GM21717 (cell line): ENCODE data around the gene STYXL2.

Source experiments
- ATAC-seq: cut with Tn5 transposase; IDR thresholded peaks from one replicate; pipeline ENCODE4 v1.9.1; 2021; ENCODE audit warnings: mild to moderate bottlenecking, moderate library complexity; ENCODE audit not compliant: unreplicated experiment

The STYXL2 gene

GRCh38 chr1:167077868-167078210, 16.0 kb upstream of the STYXL2 start:
- no peak for ATAC-seq

- no peak for ATAC-seq
Measured at GRCh38 chr1:167081594-167082156, 12.2 kb upstream of the STYXL2 start.

GRCh38 chr1:167082511-167083027, 11.3 kb upstream of the STYXL2 start:
- no peak for ATAC-seq

GRCh38 chr1:167083066-167083665, 10.7 kb upstream of the STYXL2 start:
- ATAC-seq = no peak

DNA sequence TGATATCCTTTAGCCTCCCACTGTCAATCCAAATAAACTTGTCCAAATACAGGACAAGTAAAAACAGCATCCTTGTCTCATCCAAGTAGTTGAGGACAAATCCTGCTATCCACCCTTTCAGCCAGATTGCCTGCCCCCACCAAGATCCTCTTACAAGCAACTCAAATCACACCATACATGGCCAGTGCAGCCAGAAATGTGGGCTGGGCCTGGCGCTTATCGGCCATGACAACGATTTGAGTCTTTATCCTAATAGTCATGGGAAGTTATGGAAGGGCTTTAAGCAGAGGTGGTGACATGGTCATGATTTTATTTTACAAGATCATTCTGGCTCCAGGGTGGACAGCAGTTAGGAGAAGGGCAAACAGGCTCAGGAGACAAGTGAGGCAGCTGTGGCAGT, 10.0 kb upstream of the STYXL2 start:
- ATAC-seq = no peak

- no peak for ATAC-seq
Measured at GRCh38 chr1:167084757-167085156, 9.1 kb upstream of the STYXL2 start.

DNA sequence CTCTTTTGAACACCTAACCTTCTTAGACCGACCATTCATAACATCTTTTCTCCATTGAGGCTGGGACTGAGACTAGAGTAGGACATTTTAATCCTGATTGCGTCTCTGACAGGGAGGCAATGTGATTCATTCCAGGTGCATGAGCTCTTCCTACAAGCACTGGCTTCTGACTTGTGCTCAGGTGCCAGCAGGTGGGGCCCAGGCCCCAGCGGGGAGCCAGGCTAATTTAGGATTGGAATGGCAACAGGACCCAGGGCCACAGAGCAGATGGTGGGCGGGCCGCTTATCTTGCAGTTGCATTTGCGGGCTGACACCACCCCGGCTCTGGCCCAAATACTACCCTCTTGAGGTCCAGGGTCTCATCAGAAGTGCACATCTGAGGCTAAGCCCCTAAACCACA, 7.8 kb upstream of the STYXL2 start:
- ATAC-seq = no peak

- ATAC-seq = no peak
Measured at GRCh38 chr1:167086768-167087167, 7.1 kb upstream of the STYXL2 start.

DNA sequence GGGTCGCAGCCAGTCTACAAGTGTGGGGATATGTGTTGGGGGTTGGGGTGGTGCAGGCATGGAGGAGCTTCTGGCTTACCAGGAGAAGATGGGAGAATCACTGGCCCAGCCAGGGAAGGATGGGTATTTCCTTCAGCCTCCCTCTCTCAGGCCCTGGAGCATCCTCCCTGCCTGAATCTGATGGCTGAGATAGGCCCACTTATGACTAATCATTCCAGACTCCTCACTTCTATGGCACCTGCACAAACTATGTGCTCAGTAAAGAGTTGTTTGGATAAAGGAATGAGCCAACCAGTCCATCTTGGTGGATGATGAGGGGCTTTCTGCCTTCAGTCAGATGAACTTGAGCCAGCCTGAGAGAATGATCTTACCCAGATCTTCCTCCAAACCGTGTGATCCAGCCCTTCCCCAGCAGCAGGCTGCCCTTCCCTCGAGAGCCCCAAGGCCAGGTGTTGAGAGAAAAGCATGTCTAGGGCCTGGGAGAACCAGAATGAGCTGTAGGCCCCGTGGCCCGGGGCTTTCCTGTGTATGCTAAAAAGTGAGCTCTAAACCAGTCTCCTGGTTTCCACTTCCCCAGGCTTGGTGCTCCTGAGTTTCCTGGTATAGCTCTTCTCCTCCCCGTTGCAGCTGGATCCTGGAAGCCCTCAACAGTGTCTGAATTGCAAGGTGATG, 5.0 kb upstream of the STYXL2 start:
- no peak for ATAC-seq

GRCh38 chr1:167089939-167090313, 3.9 kb upstream of the STYXL2 start:
- no peak for ATAC-seq

- ATAC-seq = no peak
Measured at GRCh38 chr1:167090314-167090942, 3.4 kb upstream of the STYXL2 start, which contains the start of gene GPA33. TSS of gene GPA33 (minus strand) at chr1:167090377. CDS start at chr1:167090287, 90 bp downstream.

DNA sequence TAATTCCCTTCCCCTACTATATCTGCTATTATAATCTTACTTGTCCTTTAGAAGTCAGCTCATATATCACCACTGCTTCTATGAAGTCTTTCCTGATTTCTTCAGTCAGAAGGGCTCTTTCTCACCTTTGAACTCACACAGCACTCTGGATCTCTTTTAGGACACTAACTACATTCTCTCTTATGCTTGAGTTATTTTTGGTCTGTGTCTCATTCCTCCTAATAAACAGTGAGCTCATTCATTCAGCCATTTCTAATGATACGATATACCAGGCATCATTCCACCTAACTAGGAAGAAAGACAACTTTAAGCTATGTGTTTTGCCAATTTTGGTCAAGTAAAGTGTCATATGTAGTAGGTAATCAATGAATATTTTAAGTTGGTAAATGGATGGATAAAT, 1.2 kb upstream of the STYXL2 start:
- no peak for ATAC-seq

DNA sequence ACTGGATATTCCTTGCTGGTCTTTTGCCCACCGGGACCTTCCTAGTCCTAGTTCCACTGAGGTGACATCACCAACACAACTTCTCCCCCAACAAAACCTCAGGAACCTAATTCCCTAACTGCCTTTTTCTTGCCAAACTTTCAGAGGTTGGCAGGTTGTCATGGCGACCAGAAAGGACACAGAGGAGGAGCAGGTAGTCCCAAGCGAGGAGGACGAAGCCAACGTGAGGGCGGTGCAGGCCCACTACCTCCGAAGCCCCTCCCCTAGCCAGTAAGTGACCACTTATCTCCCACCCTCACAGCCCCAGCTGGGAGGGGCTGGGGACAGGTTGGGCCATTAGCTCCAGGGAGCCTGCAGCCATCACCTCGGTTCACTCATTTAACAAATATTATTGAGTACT, 815 bp downstream of the STYXL2 start:
- ATAC-seq = no peak

DNA sequence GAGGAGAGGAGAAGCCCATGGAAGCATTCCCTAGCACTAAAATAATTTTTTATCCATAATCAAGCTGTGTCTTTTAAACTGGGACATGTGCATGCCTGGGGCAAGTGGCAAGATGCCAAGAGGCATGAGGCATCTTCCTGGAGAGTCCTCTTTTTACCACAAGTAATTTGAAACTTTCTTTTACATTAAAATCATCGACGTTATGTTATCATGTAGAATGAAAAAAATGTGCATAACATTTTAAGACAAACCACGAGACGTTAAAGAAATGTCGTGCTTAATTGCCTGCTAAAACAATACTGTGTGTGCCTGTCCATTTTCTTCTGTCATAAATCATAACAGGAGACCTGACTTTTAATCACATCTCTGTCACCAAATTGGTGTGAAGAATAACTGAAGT, 1.5 kb downstream of the STYXL2 start:
- no peak for ATAC-seq

GRCh38 chr1:167099851-167100250, 6.0 kb downstream of the STYXL2 start:
- ATAC-seq = no peak

DNA sequence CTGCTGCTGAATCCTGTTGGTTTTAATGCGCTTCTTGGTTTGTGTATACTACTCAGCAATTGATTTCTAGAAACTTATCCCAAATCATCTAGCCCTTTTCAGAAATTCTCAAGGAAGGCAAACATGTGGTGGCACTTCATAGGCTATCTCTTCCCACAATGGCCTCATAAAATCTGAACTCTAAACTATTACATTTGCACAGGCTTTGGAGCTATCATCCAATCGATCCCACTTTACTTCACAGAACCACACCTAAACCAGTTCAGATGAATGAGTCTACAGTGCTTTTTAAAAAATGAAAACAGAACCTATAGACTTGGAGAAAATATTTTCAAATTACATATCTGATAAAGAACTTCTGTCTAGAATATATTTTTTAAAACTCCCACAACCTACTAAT, 6.9 kb downstream of the STYXL2 start:
- no peak for ATAC-seq

- no peak for ATAC-seq
Measured at GRCh38 chr1:167101754-167102153, 7.9 kb downstream of the STYXL2 start.

- ATAC-seq = no peak
Measured at GRCh38 chr1:167102906-167103573, 9.2 kb downstream of the STYXL2 start.

DNA sequence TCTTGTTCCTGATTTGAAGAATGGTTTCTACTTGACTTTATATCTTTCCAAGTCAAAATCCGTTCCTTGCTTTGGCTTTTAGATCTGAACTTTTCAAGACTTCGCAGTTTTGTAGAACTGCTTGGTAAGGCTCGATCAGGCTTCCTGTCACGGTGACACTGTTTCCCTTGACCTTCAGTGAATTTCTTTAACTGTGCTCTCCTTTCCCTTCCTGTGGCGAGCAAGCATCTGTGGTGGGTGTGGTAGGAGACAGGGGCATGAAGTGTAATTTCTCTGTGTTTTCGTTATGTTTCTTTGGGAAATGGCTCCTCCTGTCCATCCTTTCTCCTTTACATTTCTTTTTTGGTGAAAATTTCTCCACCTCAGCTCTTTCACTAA, 10.4 kb downstream of the STYXL2 start:
- no peak for ATAC-seq

- ATAC-seq = peak; percentile 57
Measured at GRCh38 chr1:167105271-167106118, 11.6 kb downstream of the STYXL2 start.

DNA sequence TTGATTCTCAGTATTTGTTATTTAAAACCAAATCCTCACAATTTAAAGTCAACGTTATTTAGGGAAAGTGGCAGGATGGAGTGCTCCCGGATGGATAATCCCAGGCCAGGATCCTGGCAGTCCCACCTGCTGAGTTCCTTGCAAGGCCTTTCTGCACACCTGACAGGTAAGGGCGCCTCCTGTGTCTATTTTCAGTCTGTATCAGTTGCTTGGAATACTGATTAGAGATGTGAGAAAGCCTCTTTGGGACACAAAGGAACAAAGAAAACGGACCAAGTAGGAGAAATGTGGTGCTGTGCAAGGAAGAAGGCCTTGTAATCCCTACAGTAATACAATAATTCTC, 12.2 kb downstream of the STYXL2 start:
- ATAC-seq = no peak
